H1 (cell line): ENCODE data around the gene TACSTD2. TPM values are rescaled to one million over a fixed set of nuclear protein-coding genes. Genes with fewer than 3 reads are reported as not detected.

Experiments
- CTCF ChIA-PET: fragments of 300-600 bp; sonication (Branson Sonifier 250); formaldehyde crosslinking; loops from one replicate; lab custom pipeline; 2021; ENCODE audit not compliant: partially characterized antibody; lab: Charles Lee
- POLR2A ChIA-PET: fragments of 300-600 bp; sonication (Branson Sonifier 250); formaldehyde crosslinking; loops from one replicate; lab custom pipeline; 2021; ENCODE audit warnings: inconsistent platforms; ENCODE audit not compliant: partially characterized antibody; lab: Charles Lee
- DNase-seq, 2 experiments: peaks; one replicate each; pipeline versions ENCODE4 v3.0.0 to v3.0.0-alpha.2; 2010 to 2022; ENCODE audit warnings: low spot score in 2 of 2, low read depth in 1 of 2, mixed read lengths in 1 of 2
- FAIRE-seq: peaks from 2 replicates; lab custom pipeline; 2011; peaks lifted over from hg19 to GRCh38; lab: Jason Lieb, UNC
- H2AFZ ChIP-seq: 2 replicates; pipeline ENCODE4 v1.8.1; 2012; ENCODE audit warnings: low read length, inconsistent platforms
- H2AK5ac ChIP-seq: 2 replicates; pipeline ENCODE4 v1.6.1; 2013; ENCODE audit warnings: low read depth, low read length
- H2BK120ac ChIP-seq: replicated peaks from 2 replicates; pipeline ENCODE3; 2013; ENCODE audit warnings: low read depth, low read length, inconsistent platforms
- H2BK12ac ChIP-seq: 2 replicates; pipeline ENCODE4 v1.6.1; 2013; ENCODE audit warnings: low read depth, low read length
- H2BK15ac ChIP-seq: 2 replicates; pipeline ENCODE4 v1.6.1; 2013; ENCODE audit warnings: low read length
- H2BK20ac ChIP-seq: 2 replicates; pipeline ENCODE4 v1.6.1; 2013; ENCODE audit warnings: low read length
- H2BK5ac ChIP-seq: 2 replicates; pipeline ENCODE4 v1.6.1; 2013; ENCODE audit warnings: low read depth, low read length
- H3K14ac ChIP-seq: 2 replicates; pipeline ENCODE4 v1.6.1; 2013; ENCODE audit warnings: inconsistent platforms; ENCODE audit not compliant: insufficient read length
- H3K18ac ChIP-seq: 2 replicates; pipeline ENCODE4 v1.6.1; 2013; ENCODE audit warnings: low read length; ENCODE audit errors: extremely low read depth
- H3K23ac ChIP-seq: 2 replicates; pipeline ENCODE4 v1.6.1; 2013; ENCODE audit warnings: inconsistent platforms; ENCODE audit not compliant: insufficient read length
- H3K23me2 ChIP-seq: 2 replicates; pipeline ENCODE4 v1.6.1; 2013; ENCODE audit warnings: low read depth, low read length
- H3K27ac ChIP-seq: 2 replicates; pipeline ENCODE4 v1.6.1; 2011; ENCODE audit warnings: low read depth, low read length, inconsistent platforms
- H3K27me3 ChIP-seq, 4 experiments: replicated peaks in 1 of 4; 1 replicate in 1 of 4; 2 replicates in 3 of 4; pipeline versions ENCODE4 v1.6.1 to v1.8.1; 2011 to 2013; ENCODE audit warnings: low read length in 3 of 4, mild to moderate bottlenecking in 3 of 4, inconsistent platforms in 2 of 4, mixed read lengths in 2 of 4, moderate library complexity in 1 of 4; ENCODE audit not compliant: control insufficient read depth in 3 of 4, insufficient read depth in 3 of 4; ENCODE audit errors: extremely low read depth in 1 of 4
- H3K36me3 ChIP-seq, 4 experiments: 2 replicates each; pipeline versions ENCODE4 v1.6.1 to v1.8.1; 2011 to 2013; ENCODE audit warnings: mild to moderate bottlenecking in 4 of 4, low read length in 3 of 4, moderate library complexity in 2 of 4, control low read depth in 1 of 4, inconsistent platforms in 1 of 4; ENCODE audit not compliant: insufficient read depth in 4 of 4, control insufficient read depth in 2 of 4
- H3K4ac ChIP-seq: replicated peaks from 2 replicates; pipeline ENCODE3; 2013; ENCODE audit warnings: low read length, low read depth, mixed read lengths, inconsistent platforms; ENCODE audit not compliant: insufficient read length
- H3K4me1 ChIP-seq, 4 experiments: replicated peaks in 1 of 4; 1 replicate in 1 of 4; 2 replicates in 3 of 4; pipeline versions ENCODE4 v1.6.1 to v1.8.1; 2011 to 2013; ENCODE audit warnings: low read length in 3 of 4, inconsistent platforms in 2 of 4, mixed read lengths in 1 of 4; ENCODE audit not compliant: insufficient read depth in 4 of 4, control insufficient read depth in 3 of 4
- H3K4me2 ChIP-seq, 2 experiments: 2 replicates each; pipeline versions ENCODE4 v1.6.1 to v1.8.1; 2011 to 2013; ENCODE audit warnings: low read depth in 2 of 2, low read length in 2 of 2, control low read depth in 1 of 2, inconsistent platforms in 1 of 2, mild to moderate bottlenecking in 1 of 2; ENCODE audit not compliant: insufficient read depth in 1 of 2
- H3K4me3 ChIP-seq, 4 experiments: fragments of 200-600, 300-600 bp in 1 of 4; sonication (generic), shearing (Covaris generic), sonication (Bioruptor Twin) in 1 of 4; 2 replicates each; pipeline versions ENCODE4 v1.5.1 to v1.8.1; 2011 to 2016; ENCODE audit warnings: low read length in 4 of 4, low read depth in 3 of 4, control low read depth in 2 of 4, inconsistent platforms in 2 of 4, mild to moderate bottlenecking in 2 of 4, mixed read lengths in 1 of 4, moderate library complexity in 1 of 4; ENCODE audit not compliant: insufficient read depth in 2 of 4; ENCODE audit errors: extremely low read depth in 1 of 4
- H3K56ac ChIP-seq: replicated peaks from 2 replicates; pipeline ENCODE3; 2013; ENCODE audit warnings: low read depth, mild to moderate bottlenecking, mixed read lengths, low read length, inconsistent platforms; ENCODE audit not compliant: insufficient read length
- H3K79me1 ChIP-seq: 2 replicates; pipeline ENCODE4 v1.6.1; 2013; ENCODE audit warnings: low read depth, low read length, control low read depth
- H3K79me2 ChIP-seq, 2 experiments: 2 replicates each; pipeline versions ENCODE4 v1.6.1 to v1.8.1; 2012 to 2013; ENCODE audit warnings: low read length in 2 of 2, mild to moderate bottlenecking in 2 of 2, inconsistent platforms in 1 of 2; ENCODE audit not compliant: insufficient read depth in 2 of 2, control insufficient read depth in 1 of 2
- H3K9ac ChIP-seq, 4 experiments: replicated peaks in 1 of 4; 1 replicate in 1 of 4; 2 replicates in 3 of 4; pipeline versions ENCODE4 v1.6.1 to v1.8.1; 2011 to 2013; ENCODE audit warnings: low read depth in 3 of 4, low read length in 3 of 4, control low read depth in 2 of 4, mild to moderate bottlenecking in 2 of 4, moderate library complexity in 2 of 4, inconsistent platforms in 1 of 4; ENCODE audit errors: extremely low read depth in 1 of 4
- H3K9me3 ChIP-seq, 2 experiments: 2 replicates each; pipeline versions ENCODE4 v1.6.1 to v1.8.1; 2012 to 2013; ENCODE audit warnings: mild to moderate bottlenecking in 2 of 2, moderate library complexity in 2 of 2, control low read depth in 1 of 2, inconsistent platforms in 1 of 2, low read depth in 1 of 2, low read length in 1 of 2, mixed read lengths in 1 of 2; ENCODE audit not compliant: insufficient read depth in 2 of 2
- H4K20me1 ChIP-seq, 2 experiments: replicated peaks in 1 of 2; 2 replicates each; pipeline versions ENCODE3 to v1.8.1; 2011 to 2013; ENCODE audit warnings: inconsistent platforms in 2 of 2, low read length in 2 of 2, mild to moderate bottlenecking in 1 of 2; ENCODE audit not compliant: insufficient read depth in 2 of 2, control insufficient read depth in 1 of 2
- H4K5ac ChIP-seq: 2 replicates; pipeline ENCODE4 v1.6.1; 2013; ENCODE audit warnings: low read length, low read depth, mixed read lengths, inconsistent platforms; ENCODE audit not compliant: insufficient read length
- H4K8ac ChIP-seq: 2 replicates; pipeline ENCODE4 v1.8.0; 2013; ENCODE audit warnings: mild to moderate bottlenecking, moderate library complexity, low read length, inconsistent platforms; ENCODE audit not compliant: insufficient read depth; ENCODE audit errors: extremely low read depth
- H4K91ac ChIP-seq: replicated peaks from 2 replicates; pipeline ENCODE3; 2013; ENCODE audit warnings: low read length, mixed read lengths, inconsistent platforms; ENCODE audit not compliant: insufficient read length
- POLR2AphosphoS5 ChIP-seq: IDR thresholded peaks from 2 replicates; pipeline ENCODE4 v1.6.1; 2011; ENCODE audit warnings: low read depth, low read length
- SIRT6 ChIP-seq: IDR thresholded peaks from one replicate; pipeline ENCODE4 v1.7.1; 2012; ENCODE audit warnings: low read length, inconsistent platforms
- WGBS, 2 experiments: shearing (Covaris generic) in 1 of 2; methylation state at CpG; one replicate each; pipeline versions ENCODE4 v1.1.6 to v1.1.7; 2013 to 2015; ENCODE audit warnings: low lambda C conversion rate in 2 of 2, mixed read lengths in 2 of 2, inconsistent platforms in 1 of 2, low coverage in 1 of 2, missing lambda C conversion rate in 1 of 2; ENCODE audit not compliant: insufficient replicate concordance in 2 of 2, insufficient coverage in 1 of 2, insufficient read length in 1 of 2; ENCODE audit errors: extremely low coverage in 1 of 2, missing lambda C conversion rate in 1 of 2; 5-methylcytosine and 5-hydroxymethylcytosine counted together
- polyA plus RNA-seq, 7 experiments: library from polyadenylated mRNA; depleted of rRNA in 3 of 7; stranded (reverse) in 5 of 7; unstranded in 2 of 7; fragments of >200 nt in 5 of 7; fragments of 200-250 nt in 2 of 7; gene quantifications; 1 replicate in 5 of 7; 2 replicates in 1 of 7; 4 replicates in 1 of 7; pipeline versions ENCODE4 v1.2.1 to v1.2.3, GENCODE V29; 2011 to 2013; ENCODE audit warnings: missing spikeins in 2 of 7, mixed read lengths in 2 of 7
- total RNA-seq: library from RNA; stranded (reverse); fragmentation: NEBNext Ultra II Directional; extraction: Animal tissue kit (Norgen Biotek cat#: 25700); gene quantifications from 2 replicates; pipeline ENCODE4 v1.2.1, GENCODE V29; 2021

Gene TACSTD2
- total and polyA plus RNA-seq, 2 of the 8 experiments (the other 6 are each of a cell fraction or from before 2014, with no cell fraction given): 0.76 to 0.85 TPM

DNA sequence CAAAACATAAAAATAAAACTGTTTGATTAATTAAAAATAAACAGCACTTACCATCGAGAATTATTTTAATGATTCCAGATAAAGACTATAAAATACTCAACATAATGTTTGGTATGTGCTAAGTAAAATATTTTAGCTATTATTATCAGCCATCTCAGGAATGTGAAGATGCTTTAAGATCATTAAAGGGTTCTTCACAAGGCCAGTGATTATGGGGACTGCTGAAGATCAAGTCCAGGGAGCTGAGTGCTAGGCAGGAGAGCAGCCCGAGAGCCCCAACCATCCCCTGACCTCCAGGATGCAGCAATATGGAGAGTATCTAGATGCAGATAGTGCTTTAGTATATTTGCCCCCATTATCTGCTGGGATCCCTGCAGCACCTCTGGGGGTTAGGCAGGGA, 4.6 kb upstream of the TACSTD2 start:
- 92% methylated on average over 2 of the region's 2 CpGs; no CpG with 5 or more reads in 1 of the 2 experiments for WGBS, 2 experiments
- H3K27me3 ChIP-seq: peaks cover 3 to 17% (median 13%) of the 10 kb centered on the region in 4 experiments
- no peak for TF ChIP-seq POLR2AphosphoS5
- TF ChIP-seq SIRT6: no peak

More for the DNA sequence above, 4.6 kb upstream of the TACSTD2 start:
- no peak overlapping the region for H3K56ac ChIP-seq
- H3K23ac ChIP-seq: no peak overlapping the region
- H2BK120ac ChIP-seq: no peak overlapping the region
- no peaks in the 10 kb centered on the region for H4K20me1 ChIP-seq
- no peak overlapping the region for H2AFZ ChIP-seq
- POLR2A ChIA-PET: no interaction called here
- H2BK15ac ChIP-seq: no peak overlapping the region
- no peak overlapping the region for H2AK5ac ChIP-seq
- no peak overlapping the region for H3K18ac ChIP-seq
- FAIRE-seq (no peak), DNase-seq (no peak)
- no peak overlapping the region for H2BK12ac ChIP-seq
- H3K14ac ChIP-seq: no peak overlapping the region
- H4K5ac ChIP-seq: no peak overlapping the region
- no peak overlapping the region for H4K8ac ChIP-seq
- H3K9ac ChIP-seq: no peak overlapping the region
- H3K27ac ChIP-seq: no peak overlapping the region
- H3K9me3 ChIP-seq: peaks cover 0 to under 1% of the 10 kb centered on the region in 2 experiments; a peak in 1 of 4 replicates
- no peaks in the 10 kb centered on the region for H3K79me1 ChIP-seq
- no peak overlapping the region for H4K91ac ChIP-seq
- no peak overlapping the region for H2BK5ac ChIP-seq
- no peaks in the 10 kb centered on the region; a peak in 1 of 7 replicates for H3K4me1 ChIP-seq
- peaks cover 4% of the 10 kb centered on the region; the same call in 1 of the 2 replicates for H3K23me2 ChIP-seq
- no peak overlapping the region for H3K4me3 ChIP-seq
- CTCF ChIA-PET: interaction anchor here (0.5 kb wide), 1 partner anchor 1518 kb away, joined by 5 read pairs; no protein-coding TSS in a partner anchor
- H3K4me2 ChIP-seq: no peak overlapping the region
- no peak overlapping the region for H3K4ac ChIP-seq
- H3K36me3 ChIP-seq: no peaks in the 10 kb centered on the region
- no peak overlapping the region for H2BK20ac ChIP-seq
- no peaks in the 10 kb centered on the region for H3K79me2 ChIP-seq
